GM06990 (cell line): ENCODE data around the gene TAMALIN.

Experiments
- DNase-seq: peaks from one replicate; pipeline ENCODE4 v3.0.0-alpha.2; 2011; ENCODE audit not compliant: insufficient read length; ENCODE audit errors: extremely low read depth
- H3K27me3 ChIP-seq: replicated peaks from 2 replicates; pipeline ENCODE4 v1.6.0; 2011; ENCODE audit warnings: low read length; ENCODE audit not compliant: control insufficient read depth, insufficient read depth
- H3K36me3 ChIP-seq: 2 replicates; pipeline ENCODE4 v1.5.1; 2011; ENCODE audit warnings: low read length; ENCODE audit not compliant: control insufficient read depth, insufficient read depth
- H3K4me3 ChIP-seq: replicated peaks from 2 replicates; pipeline ENCODE4 v1.5.1; 2011; ENCODE audit warnings: low read depth, mild to moderate bottlenecking, control low read depth, low read length
- CTCF ChIP-seq: IDR thresholded peaks from 2 replicates; pipeline ENCODE4 v1.5.1; 2011; ENCODE audit warnings: low read length, control low read depth, mild to moderate bottlenecking, inconsistent platforms; ENCODE audit not compliant: insufficient read depth, poor library complexity, severe bottlenecking

Gene TAMALIN

DNA sequence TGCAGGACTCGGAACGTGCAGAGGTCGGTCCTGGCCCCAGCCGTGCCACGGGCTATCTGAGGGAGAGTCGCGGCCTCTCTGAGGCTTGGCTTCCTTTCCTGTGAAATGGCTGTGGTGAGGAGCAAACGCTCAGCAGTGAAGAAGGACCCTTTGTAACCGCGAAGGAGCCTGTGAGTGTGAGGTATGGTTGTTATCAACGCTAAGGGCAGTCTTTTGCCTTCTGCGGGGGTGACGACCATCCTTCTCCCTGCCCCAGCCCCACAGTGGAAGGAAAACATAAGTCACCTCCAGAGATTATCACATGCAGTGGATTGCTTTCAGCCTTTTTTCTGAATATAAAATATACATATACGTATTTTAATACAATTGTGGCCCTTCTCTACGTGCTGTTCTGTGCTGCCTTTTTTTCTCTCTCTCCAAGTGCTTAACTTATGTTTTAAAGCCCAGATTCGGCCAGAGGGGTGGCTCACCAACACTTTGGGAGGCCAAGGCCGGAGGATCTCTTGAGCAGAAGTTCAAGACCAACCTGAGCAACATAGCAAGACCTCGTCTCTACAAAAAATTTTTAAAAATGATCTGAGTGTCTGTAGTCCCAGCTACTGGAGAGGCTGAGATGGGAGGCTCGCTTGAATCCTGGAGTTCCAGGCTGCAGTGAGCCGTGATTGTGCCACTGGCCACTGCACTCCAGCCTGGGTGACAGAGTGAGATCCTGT is 17.4 kb downstream of the TAMALIN start:
- H3K27me3 ChIP-seq = no peaks in the 10 kb centered on the region; the same call in 1 of the 2 replicates
- H3K36me3 ChIP-seq = no peaks in the 10 kb centered on the region
- H3K4me3 ChIP-seq = no peak overlapping the region
- DNase-seq = no peak
- no peak for TF ChIP-seq CTCF

GRCh38 chr12:52024845-52025230 is 18.1 kb downstream of the TAMALIN start:
- Histone ChIP-seq H3K4me3 (no peak overlapping the region), H3K36me3 (no peaks in the 10 kb centered on the region), H3K27me3 (no peaks in the 10 kb centered on the region; the same call in 1 of the 2 replicates)
- TF ChIP-seq CTCF = no peak
- no peak for DNase-seq

DNA sequence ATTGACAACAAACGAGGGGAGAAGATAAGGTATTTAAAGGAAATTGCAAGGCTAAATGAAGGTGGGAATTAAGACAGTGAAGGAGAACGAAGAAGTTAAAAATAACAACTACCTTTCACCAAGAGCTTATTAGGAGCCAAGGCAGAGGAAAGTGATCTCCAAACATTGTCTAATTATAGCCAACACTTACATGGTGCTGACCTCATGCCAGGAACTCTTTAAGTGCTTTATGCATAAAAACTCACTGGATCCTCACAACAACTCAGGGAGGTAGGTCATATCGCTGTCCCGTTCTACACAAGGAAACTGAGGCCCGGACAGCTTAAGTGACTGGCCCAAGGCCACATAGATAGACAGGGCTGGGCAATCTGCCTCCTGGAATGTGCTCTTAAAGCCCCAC is 19.5 kb downstream of the TAMALIN start:
- Histone ChIP-seq H3K27me3 (no peaks in the 10 kb centered on the region; the same call in 1 of the 2 replicates), H3K4me3 (no peak overlapping the region), H3K36me3 (no peaks in the 10 kb centered on the region)
- no peak for TF ChIP-seq CTCF
- DNase-seq = no peak

GRCh38 chr12:52027085-52027843 is 20.5 kb downstream of the TAMALIN start:
- no peaks in the 10 kb centered on the region; the same call in 1 of the 2 replicates for H3K27me3 ChIP-seq
- H3K36me3 ChIP-seq = no peaks in the 10 kb centered on the region
- H3K4me3 ChIP-seq = no peak overlapping the region
- no peak for DNase-seq
- no peak for TF ChIP-seq CTCF

DNA sequence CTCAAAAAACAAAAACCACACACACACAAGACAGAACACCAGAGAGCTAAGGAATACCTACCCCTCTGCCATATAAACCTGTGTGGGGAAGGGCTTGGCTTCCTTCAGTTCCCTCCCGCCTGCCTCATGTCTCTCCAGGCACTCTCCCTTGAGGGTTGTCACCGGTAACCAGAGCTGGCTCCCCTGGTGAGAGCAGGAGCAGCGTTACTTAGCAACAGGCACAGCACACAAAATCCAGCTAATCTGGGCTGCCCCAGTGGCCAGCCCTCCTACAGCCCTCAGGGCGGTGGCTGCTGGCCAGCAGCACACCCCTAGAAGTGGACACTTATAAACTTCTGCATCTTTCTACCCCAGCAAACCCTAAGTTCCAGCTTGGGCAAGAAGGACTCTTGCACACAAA is 22.9 kb downstream of the TAMALIN start:
- TF ChIP-seq CTCF = no peak
- no peaks in the 10 kb centered on the region for H3K27me3 ChIP-seq
- DNase-seq = no peak
- no peaks in the 10 kb centered on the region for H3K36me3 ChIP-seq
- no peak overlapping the region for H3K4me3 ChIP-seq
